Loucy (cell line): ENCODE measurements around the gene PSMC3.

Experiments used
- H2AFZ ChIP-seq: fragments of 200-600 bp; sonication (generic); 2 replicates; pipeline ENCODE4 v1.6.0; 2016; ENCODE audit warnings: antibody characterized with exemption, mild to moderate bottlenecking, low read length, moderate library complexity
- H3F3A ChIP-seq: fragments of 200-600 bp; 2 replicates; pipeline ENCODE4 v1.6.0; 2016; ENCODE audit warnings: antibody characterized with exemption, low read depth, mild to moderate bottlenecking
- H3K27me3 ChIP-seq: fragments of 200-600 bp; sonication (generic); 2 replicates; pipeline ENCODE4 v1.6.1; 2014; ENCODE audit warnings: low read length, mild to moderate bottlenecking; ENCODE audit not compliant: insufficient read depth, poor library complexity, severe bottlenecking
- H3K36me3 ChIP-seq: fragments of 200-600 bp; sonication (generic); 2 replicates; pipeline ENCODE4 v1.6.1; 2016; ENCODE audit warnings: low read length; ENCODE audit not compliant: insufficient read depth
- H3K4me1 ChIP-seq: fragments of 200-600 bp; sonication (generic); 2 replicates; pipeline ENCODE4 v1.5.1; 2014; ENCODE audit warnings: low read length, mild to moderate bottlenecking; ENCODE audit not compliant: insufficient read depth, poor library complexity, severe bottlenecking
- H3K4me2 ChIP-seq: fragments of 200-600 bp; sonication (generic); 2 replicates; pipeline ENCODE4 v1.6.0; 2014; ENCODE audit warnings: antibody characterized with exemption, low read length, low read depth, mild to moderate bottlenecking; ENCODE audit not compliant: poor library complexity, severe bottlenecking
- H3K4me3 ChIP-seq: fragments of 200-600 bp; sonication (generic); 2 replicates; pipeline ENCODE4 v1.5.1; 2014; ENCODE audit warnings: low read length, mild to moderate bottlenecking, mixed read lengths; ENCODE audit not compliant: poor library complexity, severe bottlenecking
- H3K79me2 ChIP-seq: fragments of 200-600 bp; sonication (generic); 2 replicates; pipeline ENCODE4 v1.6.1; 2014; ENCODE audit warnings: low read length; ENCODE audit not compliant: insufficient read depth
- H3K9ac ChIP-seq: fragments of 200-600 bp; sonication (generic); 2 replicates; pipeline ENCODE4 v1.6.0; 2014; ENCODE audit warnings: mild to moderate bottlenecking, low read depth, low read length, moderate library complexity; ENCODE audit not compliant: poor library complexity, severe bottlenecking
- H3K9me2 ChIP-seq: fragments of 200-600 bp; sonication (generic); replicated peaks from 2 replicates; pipeline ENCODE4 v1.6.1; 2016; ENCODE audit warnings: low read depth, low read length, mixed read lengths
- H3K9me3 ChIP-seq: fragments of 200-600 bp; sonication (generic); 2 replicates; pipeline ENCODE4 v1.6.1; 2014; ENCODE audit warnings: mild to moderate bottlenecking, antibody characterized with exemption, low read length, low read depth; ENCODE audit not compliant: insufficient read depth
- H4K20me1 ChIP-seq: fragments of 200-600 bp; sonication (generic); 2 replicates; pipeline ENCODE4 v1.6.0; 2014; ENCODE audit warnings: antibody characterized with exemption, low read length, mild to moderate bottlenecking; ENCODE audit not compliant: insufficient read depth, poor library complexity, severe bottlenecking
- CTCF ChIP-seq: fragments of 200-600 bp; sonication (generic); conservative IDR thresholded peaks from 2 replicates; pipeline ENCODE4 v1.5.1; 2014; ENCODE audit warnings: mild to moderate bottlenecking, antibody characterized with exemption, low read length
- EZH2phosphoT487 ChIP-seq: fragments of 200-600 bp; IDR thresholded peaks from 2 replicates; pipeline ENCODE4 v1.6.1; 2018; ENCODE audit warnings: antibody characterized with exemption, mild to moderate bottlenecking, moderate library complexity, borderline replicate concordance

Gene PSMC3

DNA sequence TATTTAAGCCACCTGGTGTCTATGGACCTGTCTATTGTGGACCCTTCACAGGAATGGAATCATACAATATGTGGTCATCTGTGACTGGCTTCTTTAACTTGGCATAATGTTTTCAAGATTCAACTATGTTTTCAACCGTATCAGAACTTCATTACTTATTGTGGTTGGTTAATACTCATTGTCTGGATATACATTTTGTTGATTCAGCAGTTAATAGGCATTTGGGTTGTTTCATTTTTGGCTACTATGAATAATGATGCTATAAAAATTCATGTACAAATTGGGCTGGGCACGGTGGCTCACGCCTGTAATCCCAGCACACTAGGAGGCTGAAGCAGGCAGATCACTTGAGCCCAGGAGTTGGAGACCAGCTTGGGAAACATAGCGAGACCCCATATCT, 25.2 kb upstream of the PSMC3 start:
- Histone ChIP-seq H3K4me1 (no peaks in the 10 kb centered on the region), H3K4me3 (no peak overlapping the region), H3K36me3 (no peaks in the 10 kb centered on the region), H3K9me2 (no peaks in the 10 kb centered on the region), H3K9me3 (no peaks in the 10 kb centered on the region), H4K20me1 (no peaks in the 10 kb centered on the region), H2AFZ (no peak overlapping the region), H3K79me2 (no peaks in the 10 kb centered on the region), H3F3A (no peaks in the 10 kb centered on the region), H3K9ac (no peak overlapping the region), H3K27me3 (no peaks in the 10 kb centered on the region), H3K4me2 (no peak overlapping the region)
- TF ChIP-seq EZH2phosphoT487 (no peak), CTCF (no peak)

GRCh38 chr11:47449541-47449940, 23.3 kb upstream of the PSMC3 start:
- Histone ChIP-seq H3K9me2 (no peaks in the 10 kb centered on the region), H3K36me3 (no peaks in the 10 kb centered on the region), H3K4me2 (no peak overlapping the region), H3F3A (no peaks in the 10 kb centered on the region), H4K20me1 (no peaks in the 10 kb centered on the region), H3K4me1 (no peaks in the 10 kb centered on the region), H2AFZ (no peak overlapping the region), H3K79me2 (no peaks in the 10 kb centered on the region), H3K9me3 (no peaks in the 10 kb centered on the region), H3K4me3 (no peak overlapping the region), H3K9ac (no peak overlapping the region), H3K27me3 (no peaks in the 10 kb centered on the region)
- no peak for TF ChIP-seq EZH2phosphoT487
- no peak for TF ChIP-seq CTCF

DNA sequence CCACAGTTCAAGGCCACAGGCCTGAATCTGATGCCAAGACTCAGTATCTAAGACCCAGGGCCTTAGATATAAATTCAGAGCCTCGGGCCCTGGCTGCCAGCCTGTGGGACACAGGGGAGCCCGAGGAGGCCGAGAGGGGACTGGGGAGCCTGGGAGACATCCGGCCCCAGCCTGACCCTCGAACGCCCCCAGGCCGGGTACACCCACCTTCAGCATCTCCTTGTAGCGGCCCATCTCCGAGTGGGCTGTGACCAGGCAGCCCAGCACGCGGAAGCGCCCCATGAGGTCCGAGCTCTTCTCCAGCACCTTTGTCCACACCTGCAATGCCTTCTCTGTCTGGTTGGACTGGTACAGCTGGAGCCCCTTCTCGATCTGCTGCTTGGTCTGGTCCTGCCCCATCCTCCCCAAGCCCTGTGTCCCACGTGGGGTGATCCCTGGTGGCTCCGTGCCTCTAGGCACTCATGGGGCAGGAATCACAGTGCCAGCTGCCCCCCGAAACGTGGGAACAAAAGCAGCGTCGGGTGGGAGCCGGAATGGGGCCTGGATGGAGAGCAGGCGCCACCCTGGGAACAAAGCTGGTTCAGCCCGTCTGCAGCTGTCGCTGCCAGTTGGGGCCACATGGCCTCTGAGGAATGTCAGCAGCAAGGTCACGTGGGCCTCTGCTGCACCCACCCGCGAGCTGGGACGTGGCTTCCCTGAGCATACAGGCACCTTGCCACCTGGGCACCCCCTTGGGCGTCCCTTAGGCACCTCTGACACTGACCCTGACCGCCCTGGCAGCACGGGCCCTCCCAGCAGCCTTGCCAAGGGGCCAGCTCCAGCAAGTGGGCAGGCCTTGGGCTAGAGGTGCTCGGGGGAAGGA, 22.6 kb upstream of the PSMC3 start, which contains the start of gene RAPSN:
Gene RAPSN, minus strand, starts transcription at position 571 of the 862 bp plus-strand sequence. Its CDS starts 172 bp downstream, at position 399.
- Histone ChIP-seq H3K4me2 (no peak within 1 kb of the TSS), H3K9me2 (no peaks in the 10 kb centered on the region), H3K9me3 (no peaks in the 10 kb centered on the region), H3K27me3 (no peaks in the 10 kb centered on the region), H4K20me1 (no peaks in the 10 kb centered on the region), H2AFZ (no peak within 1 kb of the TSS), H3K4me3 (no peak within 1 kb of the TSS), H3K9ac (no peak within 1 kb of the TSS), H3K79me2 (no peaks in the 10 kb centered on the region), H3F3A (no peaks in the 10 kb centered on the region), H3K36me3 (no peaks in the 10 kb centered on the region), H3K4me1 (no peaks in the 10 kb centered on the region)
- TF ChIP-seq EZH2phosphoT487, result no peak
